Fibroblast of mammary gland (primary cell): Measurements from ENCODE around the gene ANXA11.

Experiments used
- DNase-seq: peaks from one replicate; pipeline ENCODE4 v3.0.0-alpha.2; 2010; ENCODE audit warnings: low read depth
- H3K4me3 ChIP-seq: 2 replicates; pipeline ENCODE4 v1.5.1; 2011; ENCODE audit warnings: low read depth, mild to moderate bottlenecking, low read length, moderate library complexity; ENCODE audit not compliant: control insufficient read depth
- TF ChIP-seq, protein P1 (sequence below): conservative IDR thresholded peaks from 2 replicates; pipeline ENCODE4 v1.5.1; 2011; ENCODE audit warnings: low read depth, low read length, inconsistent platforms; ENCODE audit not compliant: control insufficient read depth, insufficient read depth

Gene ANXA11

DNA sequence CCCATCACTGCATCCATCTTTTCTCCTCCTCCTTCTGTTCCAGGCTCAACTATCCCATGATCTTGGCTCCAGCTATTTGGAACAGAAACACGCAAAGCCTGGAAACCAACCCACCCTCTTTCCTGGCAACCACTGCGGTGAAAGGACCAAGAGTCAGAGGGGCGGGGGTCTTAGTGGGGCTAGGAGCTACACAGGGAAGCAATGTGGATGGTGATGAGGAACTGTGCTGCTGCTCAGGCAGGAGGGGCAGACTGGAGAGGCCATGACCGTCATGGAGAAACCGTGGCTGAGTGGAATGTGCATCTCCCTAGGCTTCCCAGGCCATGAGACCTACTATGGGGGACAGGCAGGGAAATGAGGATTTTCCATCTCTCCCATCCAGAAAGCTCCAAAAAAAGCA is 47.2 kb downstream of the ANXA11 start:
- TF ChIP-seq, protein P1, sequence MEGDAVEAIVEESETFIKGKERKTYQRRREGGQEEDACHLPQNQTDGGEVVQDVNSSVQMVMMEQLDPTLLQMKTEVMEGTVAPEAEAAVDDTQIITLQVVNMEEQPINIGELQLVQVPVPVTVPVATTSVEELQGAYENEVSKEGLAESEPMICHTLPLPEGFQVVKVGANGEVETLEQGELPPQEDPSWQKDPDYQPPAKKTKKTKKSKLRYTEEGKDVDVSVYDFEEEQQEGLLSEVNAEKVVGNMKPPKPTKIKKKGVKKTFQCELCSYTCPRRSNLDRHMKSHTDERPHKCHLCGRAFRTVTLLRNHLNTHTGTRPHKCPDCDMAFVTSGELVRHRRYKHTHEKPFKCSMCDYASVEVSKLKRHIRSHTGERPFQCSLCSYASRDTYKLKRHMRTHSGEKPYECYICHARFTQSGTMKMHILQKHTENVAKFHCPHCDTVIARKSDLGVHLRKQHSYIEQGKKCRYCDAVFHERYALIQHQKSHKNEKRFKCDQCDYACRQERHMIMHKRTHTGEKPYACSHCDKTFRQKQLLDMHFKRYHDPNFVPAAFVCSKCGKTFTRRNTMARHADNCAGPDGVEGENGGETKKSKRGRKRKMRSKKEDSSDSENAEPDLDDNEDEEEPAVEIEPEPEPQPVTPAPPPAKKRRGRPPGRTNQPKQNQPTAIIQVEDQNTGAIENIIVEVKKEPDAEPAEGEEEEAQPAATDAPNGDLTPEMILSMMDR: no peak
- no peak for DNase-seq
- H3K4me3 ChIP-seq: no peak overlapping the region

DNA sequence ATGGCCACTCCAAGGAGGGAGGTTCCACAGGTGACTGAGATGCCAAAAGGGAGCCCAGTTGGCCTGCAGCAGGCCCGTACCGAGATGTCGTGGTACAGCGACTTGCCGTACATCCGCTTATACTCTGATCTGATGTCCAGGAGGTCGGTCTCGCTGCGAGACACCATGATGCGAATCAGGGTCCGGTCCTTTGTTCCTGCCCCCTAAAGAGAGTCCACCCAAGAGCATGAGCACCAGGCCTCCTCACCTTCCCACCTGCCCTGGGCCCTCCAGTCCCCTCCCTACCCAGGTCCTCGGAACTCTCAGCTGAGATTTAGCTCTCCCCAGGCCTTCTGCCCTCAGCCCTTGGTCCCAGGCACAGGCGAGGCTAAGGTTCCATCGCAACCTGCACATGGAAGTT is 47.8 kb downstream of the ANXA11 start:
- H3K4me3 ChIP-seq: no peak overlapping the region
- TF ChIP-seq, protein P1: no peak

DNA sequence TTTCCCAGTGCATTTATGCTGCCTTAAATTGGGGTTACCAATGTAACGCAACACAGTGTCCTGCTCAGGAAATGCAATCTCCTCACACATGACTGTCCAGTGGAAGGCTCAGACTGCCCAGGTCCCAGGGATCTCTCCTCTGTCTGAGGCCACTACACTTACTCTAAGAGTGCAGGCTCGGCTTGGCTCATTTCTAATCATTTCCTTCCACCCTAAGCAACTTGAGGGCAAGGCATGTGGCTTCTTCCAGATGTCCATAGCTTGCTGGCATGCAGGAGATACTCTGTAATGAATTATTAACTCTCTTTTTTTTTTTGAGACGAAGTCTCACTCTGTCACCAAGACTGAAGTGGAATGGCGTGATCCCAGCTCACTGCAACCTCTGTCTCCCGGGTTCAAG is 49.1 kb downstream of the ANXA11 start:
- TF ChIP-seq, protein P1: no peak
- no peak for DNase-seq
- H3K4me3 ChIP-seq: no peak overlapping the region

More for the DNA sequence above, 47.8 kb downstream of the ANXA11 start:
- DNase-seq: no peak

DNA sequence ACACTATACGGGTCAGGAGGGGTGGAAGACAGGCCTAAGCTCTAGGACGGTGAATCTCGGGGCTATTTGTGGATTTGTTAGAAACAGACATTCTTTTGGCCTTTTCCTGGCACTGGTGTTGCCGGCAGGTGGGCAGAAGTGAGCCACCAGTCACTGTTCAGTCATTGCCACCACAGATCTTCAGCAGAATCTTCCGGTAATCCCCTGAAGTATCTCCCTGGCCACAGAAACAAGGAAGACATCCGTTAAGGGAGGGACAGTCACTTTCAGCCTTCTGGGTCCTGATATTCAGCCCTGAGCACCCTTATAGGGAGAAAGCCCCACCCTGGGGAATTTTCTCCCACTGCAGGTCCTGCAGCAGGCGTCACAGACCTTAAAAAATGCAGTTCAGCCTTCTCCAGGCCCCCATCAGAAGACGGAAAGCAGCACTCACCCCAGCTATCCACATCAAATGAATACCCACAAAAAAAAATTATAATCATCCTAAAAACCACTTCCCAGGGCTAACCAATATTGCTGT is 49.6 kb downstream of the ANXA11 start:
- H3K4me3 ChIP-seq: no peak overlapping the region
- DNase-seq: no peak
- TF ChIP-seq, protein P1: no peak

DNA sequence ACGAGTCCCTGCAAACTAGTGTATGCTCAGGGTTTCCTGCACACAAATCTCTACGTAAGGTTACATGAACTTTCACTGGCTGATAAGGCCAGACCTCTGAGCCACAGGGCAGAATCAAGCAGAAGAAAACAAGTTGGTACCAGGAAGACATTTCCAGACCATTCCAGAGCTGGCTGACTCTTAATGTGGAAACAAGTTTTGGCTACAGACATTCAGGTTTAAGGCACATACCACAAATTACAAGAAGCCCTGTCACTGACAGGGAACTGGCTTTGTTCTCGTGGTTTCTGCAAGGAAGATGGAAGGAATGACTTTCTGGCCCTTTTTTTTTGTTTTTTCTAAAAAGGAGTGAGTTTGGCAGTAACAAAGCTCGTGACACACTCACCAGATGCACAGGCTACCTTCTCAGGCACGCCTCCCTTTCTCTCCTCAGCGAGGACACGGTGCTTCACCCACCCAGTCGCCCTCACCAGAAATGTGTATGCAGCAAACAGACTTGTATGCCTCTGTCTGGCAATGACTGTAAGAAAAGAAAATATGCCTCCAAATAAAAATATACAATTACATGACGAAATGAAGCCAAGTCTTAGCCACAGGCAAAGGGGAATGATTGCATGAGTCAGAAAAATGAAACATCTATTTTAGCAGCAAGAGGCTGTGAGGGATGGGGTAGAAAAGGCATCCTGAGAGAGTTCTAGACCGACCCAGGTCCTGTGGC is 50.2 kb downstream of the ANXA11 start:
- DNase-seq: peak; percentile 96
- no peak overlapping the region for H3K4me3 ChIP-seq
- TF ChIP-seq, protein P1: no peak

DNA sequence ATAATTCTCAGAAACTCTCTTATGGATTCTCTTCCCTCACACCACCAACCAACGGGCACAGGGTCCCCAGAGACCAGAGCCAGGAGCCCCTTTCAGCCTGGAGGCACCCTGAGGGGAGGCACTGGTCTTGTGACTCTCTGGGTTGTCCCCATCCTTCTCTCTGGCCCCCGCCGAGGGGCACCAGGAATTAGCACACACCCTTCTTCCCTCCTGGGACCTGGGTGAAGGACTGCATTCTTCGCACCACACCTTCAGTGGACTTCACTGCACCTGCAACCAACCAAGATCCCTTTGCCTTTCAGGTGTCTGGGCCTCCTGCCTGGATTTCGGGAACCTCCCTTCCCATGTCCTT is 50.7 kb downstream of the ANXA11 start:
- TF ChIP-seq, protein P1: no peak
- no peak overlapping the region for H3K4me3 ChIP-seq
- no peak for DNase-seq
